K562 (cell line): ENCODE data around the gene GABRB1. TPM values are rescaled to one million over a fixed set of nuclear protein-coding genes. Genes with fewer than 3 reads are reported as not detected.
A peak's percentile ranks its signal among the peaks of the same experiment; 100 is the strongest.

Experiments
- ATAC-seq: fragments of 200-7000 bp; cut with Tn5 transposase; 3 replicates; pipeline ENCODE4 v1.9.1; 2020; ENCODE audit warnings: moderate library complexity
- BruUV-seq: library from RNA; stranded (reverse); fragments of 400-500 nt; replicated peaks from 2 replicates; lab custom pipeline; 2021; lab: Mats Ljungman, UMichigan
- CTCF ChIA-PET: fragments of 300-600 bp; formaldehyde crosslinking; extraction: SDS; loops from one replicate; lab custom pipeline; 2021; ENCODE audit warnings: low intra/inter-chr PET ratio; lab: Yijun Ruan, JAX
- POLR2A ChIA-PET: fragments of 300-600, 350-650 bp; sonication (Branson Sonifier 250); formaldehyde crosslinking; extraction: SDS; loops from one replicate; lab custom pipeline; 2021; ENCODE audit warnings: antibody characterized with exemption, inconsistent platforms; lab: Yijun Ruan, JAX
- DNase-seq, 4 experiments: peaks; one replicate each; pipeline versions ENCODE4 v3.0.0 to v3.0.0-alpha.2; 2011 to 2018; ENCODE audit warnings: low spot score in 3 of 4, mixed read lengths in 3 of 4; ENCODE audit errors: extremely low read depth in 1 of 4
- FAIRE-seq: peaks from 2 replicates; lab custom pipeline; 2011; peaks lifted over from hg19 to GRCh38; lab: Jason Lieb, UNC
- H2AFZ ChIP-seq: 2 replicates; pipeline ENCODE4 v1.6.0; 2011; ENCODE audit warnings: low read depth, low read length, control low read depth, inconsistent platforms
- H3K27ac ChIP-seq: fragments of 200-600 bp; 3 replicates; pipeline ENCODE4 v1.8.0; 2011; ENCODE audit warnings: low read depth, mild to moderate bottlenecking, control low read depth, inconsistent platforms, low read length, moderate library complexity, mixed read lengths; ENCODE audit errors: extremely low read depth
- H3K27me3 ChIP-seq, 2 experiments: fragments of 300-600 bp in 1 of 2; 2 replicates in 1 of 2; 3 replicates in 1 of 2; pipeline versions ENCODE4 v1.6.0 to v1.8.0; 2011; ENCODE audit warnings: inconsistent platforms in 2 of 2, low read length in 2 of 2, mild to moderate bottlenecking in 1 of 2, mixed read lengths in 1 of 2, moderate library complexity in 1 of 2; ENCODE audit not compliant: control insufficient read depth in 2 of 2, insufficient read depth in 2 of 2
- H3K36me3 ChIP-seq: fragments of 300-600 bp; 3 replicates; pipeline ENCODE4 v1.8.0; 2011; ENCODE audit warnings: mild to moderate bottlenecking, low read length, inconsistent platforms; ENCODE audit not compliant: control insufficient read depth, insufficient read depth
- H3K4me1 ChIP-seq, 2 experiments: fragments of 200-600 bp in 1 of 2; replicated peaks in 1 of 2; 2 replicates in 1 of 2; 3 replicates in 1 of 2; pipeline versions ENCODE4 v1.5.1 to v1.8.0; 2011; ENCODE audit warnings: inconsistent platforms in 2 of 2, low read length in 2 of 2, mild to moderate bottlenecking in 1 of 2, mixed read lengths in 1 of 2, moderate library complexity in 1 of 2; ENCODE audit not compliant: control insufficient read depth in 2 of 2, insufficient read depth in 2 of 2
- H3K4me2 ChIP-seq: 2 replicates; pipeline ENCODE4 v1.6.1; 2011; ENCODE audit warnings: low read length, control low read depth, inconsistent platforms, mixed read lengths; ENCODE audit not compliant: insufficient read depth
- H3K4me3 ChIP-seq: fragments of 200-600 bp; sonication (generic), shearing (Covaris generic); 2 replicates; pipeline ENCODE4 v1.5.1; 2016; ENCODE audit warnings: control low read depth, inconsistent platforms
- H3K79me2 ChIP-seq: fragments of 200-600 bp; 3 replicates; pipeline ENCODE4 v1.8.0; 2011; ENCODE audit warnings: low read length, inconsistent platforms; ENCODE audit not compliant: control insufficient read depth, insufficient read depth
- H3K9ac ChIP-seq, 2 experiments: 2 replicates each; pipeline versions ENCODE4 v1.6.0 to v1.6.1; 2011; ENCODE audit warnings: low read depth in 2 of 2, low read length in 2 of 2, control low read depth in 1 of 2, inconsistent platforms in 1 of 2, mild to moderate bottlenecking in 1 of 2, mixed read lengths in 1 of 2; ENCODE audit not compliant: insufficient read depth in 1 of 2
- H3K9me1 ChIP-seq: one replicate; pipeline ENCODE4 v1.6.0; 2011; ENCODE audit warnings: inconsistent platforms, mild to moderate bottlenecking, low read length, moderate library complexity; ENCODE audit not compliant: control insufficient read depth, insufficient read depth
- H3K9me3 ChIP-seq: replicated peaks from 2 replicates; pipeline ENCODE4 v1.5.1; 2011; ENCODE audit warnings: low read depth, low read length, inconsistent platforms; ENCODE audit not compliant: control insufficient read depth, insufficient read depth
- H4K20me1 ChIP-seq: replicated peaks from 2 replicates; pipeline ENCODE4 v1.6.1; 2011; ENCODE audit warnings: low read length, inconsistent platforms, mixed read lengths; ENCODE audit not compliant: control insufficient read depth, insufficient read depth
- FOSL1 ChIP-seq: fragments of 200-800 bp; sonication (Bioruptor generic); conservative IDR thresholded peaks from 2 replicates; pipeline ENCODE4 v1.6.1; 2016; ENCODE audit warnings: missing genetic modification characterization, missing compliant biosample characterization
- HSF4 ChIP-seq: fragments of 250-450 bp; sonication (Bioruptor Pico); IDR thresholded peaks from 2 replicates; pipeline ENCODE4 v2.1.2; 2022; ENCODE audit warnings: mild to moderate bottlenecking, moderate library complexity, borderline replicate concordance
- JUNB ChIP-seq: fragments of 450-650 bp; formaldehyde crosslinking; conservative IDR thresholded peaks from 2 replicates; pipeline ENCODE4 v1.4.0; 2020; ENCODE audit warnings: mild to moderate bottlenecking
- KDM2B ChIP-seq: fragments of 250-450 bp; sonication (Bioruptor Pico); IDR thresholded peaks from 2 replicates; pipeline ENCODE4 v1.8.0; 2021; ENCODE audit warnings: mild to moderate bottlenecking, moderate library complexity
- KLF6 ChIP-seq: fragments of 250-450 bp; sonication (Bioruptor Pico); IDR thresholded peaks from 2 replicates; pipeline ENCODE4 v1.4.0; 2020; ENCODE audit warnings: mild to moderate bottlenecking, moderate library complexity, borderline replicate concordance
- MCM7 ChIP-seq, 2 experiments: fragments of 450-650 bp; IDR thresholded peaks; 2 replicates each; pipeline ENCODE4 v1.6.1; 2016 to 2018
- NRF1 ChIP-seq, 2 experiments: fragments of 450-650 bp; IDR thresholded peaks in 1 of 2; conservative IDR thresholded peaks in 1 of 2; 2 replicates each; pipeline ENCODE4 v1.6.1; 2014; ENCODE audit warnings: mild to moderate bottlenecking in 2 of 2
- SP2 ChIP-seq: IDR thresholded peaks from 2 replicates; pipeline ENCODE4 v1.6.1; 2011; ENCODE audit warnings: mild to moderate bottlenecking, low read depth, low read length, moderate library complexity; ENCODE audit not compliant: poor library complexity, severe bottlenecking; ENCODE audit errors: extremely low read depth
- STAG1 ChIP-seq: sonication (generic); formaldehyde crosslinking; IDR thresholded peaks from 2 replicates; pipeline ENCODE4 v1.5.0; 2020; ENCODE audit warnings: missing genetic modification reagents, borderline replicate concordance
- TGIF2 ChIP-seq: sonication (generic); formaldehyde crosslinking; IDR thresholded peaks from 2 replicates; pipeline ENCODE4 v1.8.1; 2022; ENCODE audit warnings: mild to moderate bottlenecking, missing genetic modification reagents, moderate library complexity
- ZNF280B ChIP-seq: fragments of 250-450 bp; sonication (Bioruptor Pico); IDR thresholded peaks from 2 replicates; pipeline ENCODE4 v1.5.1; 2021; ENCODE audit warnings: mild to moderate bottlenecking
- ZNF561 ChIP-seq: fragments of 450-650 bp; formaldehyde crosslinking; conservative IDR thresholded peaks from 2 replicates; pipeline ENCODE4 v1.4.0; 2020; ENCODE audit warnings: mild to moderate bottlenecking, moderate library complexity
- WGBS: fragments of 100-300 bp; shearing (Covaris generic); methylation state at CpG from one replicate; pipeline ENCODE4 v1.1.6; 2016; ENCODE audit warnings: low coverage, mixed read lengths; ENCODE audit not compliant: insufficient coverage; ENCODE audit errors: missing lambda C conversion rate; 5-methylcytosine and 5-hydroxymethylcytosine counted together
- in situ Hi-C: fragments of 300-500 bp; cut with MboI; formaldehyde crosslinking; loops from 4 replicates; pipeline ENCODE4 v1.15.0; 2018; ENCODE audit warnings: inconsistent platforms, mixed read lengths
- intact Hi-C: fragments of 100-400 bp; cut with micrococcal nuclease; formaldehyde crosslinking; loops from 2 replicates; pipeline ENCODE4 v1.14.2; 2022
- polyA plus RNA-seq, 8 experiments: library from polyadenylated mRNA; depleted of rRNA in 4 of 8; stranded (reverse) in 5 of 8; unstranded in 3 of 8; fragments of >200 nt; fragmentation: Nextera tagmentation in 2 of 8; fragmentation: Illumina TruSeq in 1 of 8; extraction: Ambion mirVana in 2 of 8; extraction: Trizol in 1 of 8; gene quantifications; 2 replicates each; pipeline versions ENCODE4 v1.2.1 to v1.2.3, GENCODE V29; 2011 to 2014; ENCODE audit warnings: inconsistent platforms in 1 of 8, missing spikeins in 1 of 8
- total RNA-seq, 7 experiments: library from RNA; depleted of rRNA in 6 of 7; stranded (reverse); fragments of >200 nt in 6 of 7; fragmentation: Illumina TruSeq in 2 of 7; extraction: Trizol in 2 of 7; gene quantifications; 2 replicates each; pipeline versions ENCODE4 v1.2.1 to v1.2.3, GENCODE V29; 2011 to 2021; ENCODE audit warnings: low replicate concordance in 1 of 7
- TF ChIP-seq, protein P1 (sequence below): sonication (generic); formaldehyde crosslinking; IDR thresholded peaks from 2 replicates; pipeline ENCODE4 v1.8.1; 2023; ENCODE audit warnings: mild to moderate bottlenecking, missing genetic modification reagents, moderate library complexity

The GABRB1 gene
- total and polyA plus RNA-seq, 9 of the 15 experiments (the other 6 are each of a cell fraction or from before 2014, with no cell fraction given) = not detected

- no peak overlapping the region for H3K4me3 ChIP-seq
- ChIA-PET POLR2A (no interaction called here), CTCF (no interaction called here)
- no peak for ATAC-seq
- 0% methylated on average over 1 of the region's 1 CpG for WGBS
- H3K4me1 ChIP-seq = no peaks in the 10 kb centered on the region
- H3K27me3 ChIP-seq = no peaks in the 10 kb centered on the region
- in situ Hi-C loops (no loop called here), intact Hi-C loops (no loop called here)
- no peak overlapping the region for H2AFZ ChIP-seq
- no peaks in the 10 kb centered on the region for H3K9me3 ChIP-seq
- H3K27ac ChIP-seq = no peak overlapping the region
- no peaks in the 10 kb centered on the region for H3K36me3 ChIP-seq
- no peaks in the 10 kb centered on the region for H3K9me1 ChIP-seq
- BruUV-seq = no TSS peak
- TF ChIP-seq HSF4 (CRISPR knock-in tag) = no peak
- no peak for TF ChIP-seq KDM2B (CRISPR knock-in tag)
- no peak for TF ChIP-seq MCM7 (IDR thresholded peaks at IDR 0.05)
- TF ChIP-seq, protein P1, sequence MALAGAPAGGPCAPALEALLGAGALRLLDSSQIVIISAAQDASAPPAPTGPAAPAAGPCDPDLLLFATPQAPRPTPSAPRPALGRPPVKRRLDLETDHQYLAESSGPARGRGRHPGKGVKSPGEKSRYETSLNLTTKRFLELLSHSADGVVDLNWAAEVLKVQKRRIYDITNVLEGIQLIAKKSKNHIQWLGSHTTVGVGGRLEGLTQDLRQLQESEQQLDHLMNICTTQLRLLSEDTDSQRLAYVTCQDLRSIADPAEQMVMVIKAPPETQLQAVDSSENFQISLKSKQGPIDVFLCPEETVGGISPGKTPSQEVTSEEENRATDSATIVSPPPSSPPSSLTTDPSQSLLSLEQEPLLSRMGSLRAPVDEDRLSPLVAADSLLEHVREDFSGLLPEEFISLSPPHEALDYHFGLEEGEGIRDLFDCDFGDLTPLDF (CRISPR knock-in tag) = no peak
- TF ChIP-seq, all 486 proteins: peak for 0
- Histone ChIP-seq H3K79me2 (no peaks in the 10 kb centered on the region), H3K9ac (no peak overlapping the region), H4K20me1 (no peaks in the 10 kb centered on the region), H3K4me2 (no peak overlapping the region)
- FAIRE-seq = no peak
- no peak for DNase-seq
These were observed 13.9 kb upstream of the GABRB1 start for GRCh38 chr4:47017494-47017893.

GRCh38 chr4:47031751-47032404 is 511 bp downstream of the GABRB1 start:
- Histone ChIP-seq H3K4me1 (no peaks in the 10 kb centered on the region; a peak in 1 of 5 replicates), H3K4me3 (no peak overlapping the region), H3K9ac (no peak overlapping the region), H3K27me3 (no peaks in the 10 kb centered on the region), H3K27ac (no peak overlapping the region), H3K4me2 (no peak overlapping the region), H3K9me1 (no peaks in the 10 kb centered on the region), H4K20me1 (no peaks in the 10 kb centered on the region), H2AFZ (no peak overlapping the region), H3K79me2 (no peaks in the 10 kb centered on the region), H3K9me3 (no peaks in the 10 kb centered on the region), H3K36me3 (no peaks in the 10 kb centered on the region)
- FAIRE-seq (no peak), DNase-seq (no peak), ATAC-seq (no peak)
- no peak for TF ChIP-seq FOSL1 (tag)
- TF ChIP-seq SP2 = no peak
- TF ChIP-seq NRF1 (conservative IDR thresholded peaks at IDR 0.05 in 1 of 2, IDR thresholded peaks at IDR 0.05 in 1 of 2) = peak in 1 of 2 experiments; percentile 36; a peak in 3 of 4 replicates
- TF ChIP-seq ZNF280B (CRISPR knock-in tag) = no peak
- no peak for TF ChIP-seq TGIF2
- TF ChIP-seq STAG1 = no peak
- no peak for TF ChIP-seq KLF6 (CRISPR knock-in tag)
- TF ChIP-seq JUNB (CRISPR knock-in tag) = no peak
- TF ChIP-seq ZNF561 = no peak
- WGBS = 5% methylated on average over 13 of the region's 19 CpGs
- in situ Hi-C loops (no loop called here), intact Hi-C loops (no loop called here)
- CTCF ChIA-PET = no interaction called here
- POLR2A ChIA-PET = no interaction called here
- BruUV-seq = no TSS peak
